ENCODE measurements around the gene FLOT1. TPM values are rescaled to one million over a fixed set of nuclear protein-coding genes. Genes with fewer than 3 reads are reported as not detected.

The FLOT1 gene
- total and polyA plus RNA-seq, 2 donors (not counting 3 experiments of a cell fraction or from before 2014, with no cell fraction given) = 141 to 154 TPM

DNA sequence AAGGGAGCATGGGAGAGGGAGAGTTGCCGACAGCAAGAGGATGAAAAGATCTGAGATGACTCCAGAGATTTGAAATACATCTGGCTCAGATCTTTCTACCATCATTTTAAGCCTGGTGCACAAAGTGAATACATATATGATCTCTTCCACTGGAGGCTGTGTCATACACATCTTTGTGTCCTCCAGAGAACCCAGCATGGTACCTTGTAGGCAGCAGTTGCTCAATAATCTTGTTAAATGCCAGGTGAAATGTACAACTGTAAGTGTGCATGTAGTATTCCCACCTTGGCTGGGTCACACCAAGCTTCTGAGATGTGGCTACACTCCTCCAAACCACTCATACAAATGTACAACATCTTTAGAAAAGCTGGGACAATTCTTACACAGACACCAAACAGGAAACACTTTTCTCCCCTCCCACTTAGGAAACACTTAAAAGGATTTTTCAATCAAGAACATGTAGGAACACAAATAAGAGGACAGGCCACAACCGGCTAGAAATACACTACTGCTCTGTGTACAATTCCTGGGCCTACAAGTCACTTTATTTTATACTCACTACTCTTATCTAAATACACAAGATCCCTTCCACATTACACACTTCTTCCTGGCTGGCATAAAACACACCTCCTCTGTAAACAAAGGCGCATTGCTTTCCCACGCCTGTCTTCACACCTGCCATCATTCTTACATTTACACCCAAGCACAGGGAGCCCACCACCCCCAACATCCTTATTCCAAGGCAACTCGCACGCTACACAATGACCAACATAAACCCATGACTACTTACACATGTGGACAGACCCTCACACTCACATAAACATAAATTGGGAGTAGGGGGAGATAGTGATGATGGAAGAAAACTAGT is 5.6 kb upstream of the FLOT1 start:
- ChIA-PET CTCF (interaction anchor here (0.8 to 2.2 kb wide), 12 partner anchors 16 to 332 kb away, joined by 3 to 10 read pairs (median 4); no protein-coding TSS in a partner anchor), POLR2A (interaction anchor here (1.2 to 2.0 kb wide), 4 partner anchors 11 to 79 kb away, joined by 3 to 5 read pairs (median 4); no protein-coding TSS in a partner anchor)
- Histone ChIP-seq H3K4me3 (replicated peaks in 1 of 3; ENCODE audit: insufficient read depth in 1 of 3, low read depth in 1 of 3, low read length in 3 of 3) (peak overlapping the region in 1 of 3 experiments; percentile 24), H2AFZ (ENCODE audit: low read depth, low read length) (no peak overlapping the region), H3K9me1 (replicated peaks; ENCODE audit: control insufficient read depth, extremely low read depth, insufficient read depth, low read length) (no peaks in the 10 kb centered on the region), H3K9ac (replicated peaks; ENCODE audit: extremely low read depth, insufficient read depth, low read length) (peak overlapping the region; percentile 78), H3K36me3 (ENCODE audit: control insufficient read depth in 2 of 2, extremely low read depth in 1 of 2, insufficient read depth in 2 of 2, low read length in 2 of 2) (no peaks in the 10 kb centered on the region), H3K79me2 (ENCODE audit: control insufficient read depth, insufficient read depth, low read length) (peaks cover 12% of the 10 kb centered on the region), H3K27me3 (ENCODE audit: control insufficient read depth in 2 of 2, insufficient read depth in 2 of 2, low read length in 2 of 2) (no peaks in the 10 kb centered on the region), H3K27ac (ENCODE audit: insufficient read depth, low read depth, low read length) (peak overlapping the region; percentile 89), H3K4me1 (ENCODE audit: control insufficient read depth, extremely low read depth, insufficient read depth, low read length) (peaks cover 59% of the 10 kb centered on the region), H3K9me3 (replicated peaks; ENCODE audit: control insufficient read depth, insufficient read depth, low read length) (no peaks in the 10 kb centered on the region), H4K20me1 (replicated peaks; ENCODE audit: control insufficient read depth, extremely low read depth, insufficient read depth, low read length) (no peaks in the 10 kb centered on the region), H3K4me2 (ENCODE audit: insufficient read depth, low read length) (peak overlapping the region; percentile 44)
- BruUV-seq (replicated peaks) = no TSS peak
- TF ChIP-seq POLR2AphosphoS5 (IDR thresholded peaks at IDR 0.05; ENCODE audit: insufficient read depth, low read depth, low read length) (peak; percentile 33), JUN (IDR thresholded peaks at IDR 0.05; ENCODE audit: borderline replicate concordance, insufficient read depth, insufficient read length, low read depth) (peak; percentile 55), EZH2 (IDR thresholded peaks at IDR 0.05; ENCODE audit: borderline replicate concordance, low read depth, low read length, severe bottlenecking) (no peak), GATA2 (IDR thresholded peaks at IDR 0.05; ENCODE audit: insufficient read depth, insufficient read length, low read depth, low read length) (peak; percentile 50), POLR2A (IDR thresholded peaks at IDR 0.05; ENCODE audit: low read depth, low read length) (peak; percentile 55)
- TF ChIP-seq, protein P1, sequence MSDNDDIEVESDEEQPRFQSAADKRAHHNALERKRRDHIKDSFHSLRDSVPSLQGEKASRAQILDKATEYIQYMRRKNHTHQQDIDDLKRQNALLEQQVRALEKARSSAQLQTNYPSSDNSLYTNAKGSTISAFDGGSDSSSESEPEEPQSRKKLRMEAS (IDR thresholded peaks at IDR 0.05; ENCODE audit: insufficient read depth, insufficient read length) = no peak
- TF ChIP-seq, protein P2, sequence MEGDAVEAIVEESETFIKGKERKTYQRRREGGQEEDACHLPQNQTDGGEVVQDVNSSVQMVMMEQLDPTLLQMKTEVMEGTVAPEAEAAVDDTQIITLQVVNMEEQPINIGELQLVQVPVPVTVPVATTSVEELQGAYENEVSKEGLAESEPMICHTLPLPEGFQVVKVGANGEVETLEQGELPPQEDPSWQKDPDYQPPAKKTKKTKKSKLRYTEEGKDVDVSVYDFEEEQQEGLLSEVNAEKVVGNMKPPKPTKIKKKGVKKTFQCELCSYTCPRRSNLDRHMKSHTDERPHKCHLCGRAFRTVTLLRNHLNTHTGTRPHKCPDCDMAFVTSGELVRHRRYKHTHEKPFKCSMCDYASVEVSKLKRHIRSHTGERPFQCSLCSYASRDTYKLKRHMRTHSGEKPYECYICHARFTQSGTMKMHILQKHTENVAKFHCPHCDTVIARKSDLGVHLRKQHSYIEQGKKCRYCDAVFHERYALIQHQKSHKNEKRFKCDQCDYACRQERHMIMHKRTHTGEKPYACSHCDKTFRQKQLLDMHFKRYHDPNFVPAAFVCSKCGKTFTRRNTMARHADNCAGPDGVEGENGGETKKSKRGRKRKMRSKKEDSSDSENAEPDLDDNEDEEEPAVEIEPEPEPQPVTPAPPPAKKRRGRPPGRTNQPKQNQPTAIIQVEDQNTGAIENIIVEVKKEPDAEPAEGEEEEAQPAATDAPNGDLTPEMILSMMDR (IDR thresholded peaks at IDR 0.05; ENCODE audit: extremely low read depth in 1 of 2, insufficient read depth in 1 of 2, low read depth in 1 of 2, low read length in 2 of 2) = no peak
- DNase-seq (ENCODE audit: low read depth, low spot score) (peak; percentile 98), FAIRE-seq (peak; percentile 82)
- intact Hi-C loops (cut with micrococcal nuclease) = loop anchor here (1.0 to 2.0 kb wide), 3 partner anchors 16 to 53 kb away; no protein-coding TSS in a partner anchor
- dilution Hi-C loops (cut with MboI; ENCODE audit: extremely low pct_ligation_motif_present, low sequenced_read_pairs) = loop anchor here (25.0 kb wide), 1 partner anchor 139 kb away; the partner anchor contains the start of gene DDR1
